GM23338 (cell line): ENCODE results near the gene RAD51B. TPM values are rescaled to one million over a fixed set of nuclear protein-coding genes. Genes with fewer than 3 reads are reported as not detected.

Experiments used
- ATAC-seq: fragments of 200-7000 bp; cut with Tn5 transposase; 3 replicates; pipeline ENCODE4 v1.9.1; 2020
- DNase-seq: peaks from one replicate; pipeline ENCODE4 v3.0.0-alpha.2; 2015; ENCODE audit warnings: low spot score
- H2AFZ ChIP-seq: fragments of 200-600 bp; sonication (generic); 2 replicates; pipeline ENCODE4 v1.8.0; 2016; ENCODE audit warnings: antibody characterized with exemption, mild to moderate bottlenecking, moderate library complexity
- H3F3A ChIP-seq: fragments of 200-600 bp; sonication (generic); replicated peaks from 2 replicates; pipeline ENCODE4 v1.8.0; 2017; ENCODE audit warnings: antibody characterized with exemption, mixed run types, low read depth
- H3K27ac ChIP-seq: fragments of 200-600 bp; sonication (generic); 2 replicates; pipeline ENCODE4 v1.6.1; 2016; ENCODE audit warnings: low read depth
- H3K27me3 ChIP-seq: fragments of 200-600 bp; sonication (generic); 2 replicates; pipeline ENCODE4 v1.8.0; 2016; ENCODE audit warnings: mild to moderate bottlenecking, mixed run types, moderate library complexity; ENCODE audit not compliant: insufficient read depth
- H3K36me3 ChIP-seq: fragments of 200-600 bp; sonication (generic); 2 replicates; pipeline ENCODE4 v1.8.0; 2016; ENCODE audit warnings: mild to moderate bottlenecking; ENCODE audit not compliant: insufficient read depth
- H3K4me1 ChIP-seq: fragments of 200-600 bp; sonication (generic); 2 replicates; pipeline ENCODE4 v1.8.0; 2016; ENCODE audit warnings: mild to moderate bottlenecking, moderate library complexity; ENCODE audit not compliant: insufficient read depth
- H3K4me2 ChIP-seq: fragments of 200-600 bp; sonication (generic); 2 replicates; pipeline ENCODE4 v1.7.1; 2017; ENCODE audit warnings: mixed run types
- H3K4me3 ChIP-seq: fragments of 200-600 bp; sonication (generic); 2 replicates; pipeline ENCODE4 v1.6.1; 2016; ENCODE audit warnings: mixed run types
- H3K79me2 ChIP-seq: fragments of 200-600 bp; sonication (generic); replicated peaks from 2 replicates; pipeline ENCODE4 v1.8.0; 2017; ENCODE audit warnings: mild to moderate bottlenecking; ENCODE audit not compliant: insufficient read depth
- H3K9me2 ChIP-seq: fragments of 200-600 bp; sonication (generic); 2 replicates; pipeline ENCODE4 v1.8.0; 2017; ENCODE audit not compliant: insufficient read depth
- H4K20me1 ChIP-seq: fragments of 200-600 bp; sonication (generic); replicated peaks from 2 replicates; pipeline ENCODE4 v1.8.0; 2017; ENCODE audit warnings: mild to moderate bottlenecking; ENCODE audit not compliant: insufficient read depth
- H3K27ac Mint-ChIP-seq: 2 replicates; pipeline ENCODE4 v1.8.0; 2020; ENCODE audit warnings: inconsistent platforms, mild to moderate bottlenecking, moderate library complexity, mixed read lengths
- H3K27me3 Mint-ChIP-seq: 3 replicates; pipeline ENCODE4 v1.8.0; 2022; ENCODE audit warnings: low read depth, mild to moderate bottlenecking, moderate library complexity, mixed read lengths, inconsistent platforms; ENCODE audit not compliant: insufficient read depth, poor library complexity
- H3K36me3 Mint-ChIP-seq: 3 replicates; pipeline ENCODE4 v1.8.0; 2021; ENCODE audit warnings: low read depth, mild to moderate bottlenecking, inconsistent platforms, moderate library complexity, mixed read lengths
- H3K4me1 Mint-ChIP-seq: 3 replicates; pipeline ENCODE4 v1.8.0; 2020; ENCODE audit warnings: mild to moderate bottlenecking, inconsistent platforms, mixed read lengths
- H3K4me3 Mint-ChIP-seq: 3 replicates; pipeline ENCODE4 v1.8.0; 2021; ENCODE audit warnings: moderate library complexity, mild to moderate bottlenecking, inconsistent platforms, mixed read lengths
- H3K9me3 Mint-ChIP-seq: 3 replicates; pipeline ENCODE4 v1.8.0; 2020; ENCODE audit warnings: moderate library complexity, mild to moderate bottlenecking, inconsistent platforms, mixed read lengths
- CREB1 ChIP-seq: fragments of 250-450 bp; sonication (Bioruptor Pico); IDR thresholded peaks from 2 replicates; pipeline ENCODE4 v1.5.0; 2020; ENCODE audit warnings: low read depth, mild to moderate bottlenecking, moderate library complexity
- EZH2 ChIP-seq: fragments of 200-600 bp; sonication (generic); IDR thresholded peaks from one replicate; pipeline ENCODE4 v1.8.0; 2017; ENCODE audit warnings: antibody characterized with exemption, mild to moderate bottlenecking, low read depth; ENCODE audit not compliant: unreplicated experiment
- EZH2phosphoT487 ChIP-seq: fragments of 200-600 bp; sonication (generic); IDR thresholded peaks from one replicate; pipeline ENCODE4 v1.8.1; 2018; ENCODE audit warnings: antibody characterized with exemption; ENCODE audit not compliant: unreplicated experiment
- NANOG ChIP-seq: IDR thresholded peaks from 2 replicates; pipeline ENCODE4 v1.6.1; 2016; ENCODE audit warnings: antibody characterized with exemption, borderline replicate concordance
- POLR2AphosphoS5 ChIP-seq: IDR thresholded peaks from 2 replicates; pipeline ENCODE4 v1.6.1; 2016; ENCODE audit warnings: antibody characterized with exemption, low read depth
- STAT1 ChIP-seq: IDR thresholded peaks from one replicate; pipeline ENCODE4 v1.6.1; 2016; ENCODE audit warnings: antibody characterized with exemption; ENCODE audit not compliant: unreplicated experiment
- ZNF114 ChIP-seq: fragments of 250-450 bp; sonication (Bioruptor Pico); IDR thresholded peaks from 2 replicates; pipeline ENCODE4 v1.5.0; 2020; ENCODE audit warnings: mild to moderate bottlenecking, moderate library complexity
- polyA plus RNA-seq: library from polyadenylated mRNA; unstranded; fragments of >200 nt; fragmentation: Nextera tagmentation; extraction: Ambion mirVana; gene quantifications from 2 replicates; pipeline ENCODE4 v1.2.1, GENCODE V29; 2016
- total RNA-seq: library from RNA; depleted of rRNA; stranded (reverse); fragments of >200 nt; shearing (Covaris generic); gene quantifications from 2 replicates; pipeline ENCODE4 v1.2.3, GENCODE V29; 2014
- TF ChIP-seq, protein P1 (sequence below): IDR thresholded peaks from one replicate; pipeline ENCODE4 v1.6.1; 2018; ENCODE audit warnings: antibody characterized with exemption; ENCODE audit not compliant: unreplicated experiment
- TF ChIP-seq, protein P2 (sequence below): fragments of 250-450 bp; sonication (Bioruptor Pico); IDR thresholded peaks from 2 replicates; pipeline ENCODE4 v1.5.0; 2020; ENCODE audit warnings: mild to moderate bottlenecking, moderate library complexity

The RAD51B gene
- total and polyA plus RNA-seq, 2 experiments from 2014 or later, result 15.7 to 29.1 TPM

DNA sequence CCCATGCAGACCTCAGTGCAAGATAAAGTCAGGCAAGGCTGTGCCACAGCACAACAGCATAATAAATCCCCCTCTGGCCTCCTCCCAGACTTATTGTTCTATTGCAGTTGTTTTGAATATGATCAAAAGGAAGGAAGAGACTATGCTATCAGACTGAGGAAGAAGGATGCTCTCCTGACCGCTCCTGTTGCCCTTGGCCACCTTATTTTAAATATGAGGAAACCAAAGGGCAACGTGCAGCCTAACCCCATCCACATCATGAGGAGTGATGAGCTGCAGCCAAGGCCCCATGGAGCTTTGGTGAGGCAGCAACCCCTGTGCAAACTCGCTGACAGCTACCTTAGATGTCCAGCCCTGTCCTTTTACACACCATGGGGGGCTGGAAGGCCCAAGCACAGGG is 681.6 kb downstream of the RAD51B start (continued):
- TF ChIP-seq, protein P1, sequence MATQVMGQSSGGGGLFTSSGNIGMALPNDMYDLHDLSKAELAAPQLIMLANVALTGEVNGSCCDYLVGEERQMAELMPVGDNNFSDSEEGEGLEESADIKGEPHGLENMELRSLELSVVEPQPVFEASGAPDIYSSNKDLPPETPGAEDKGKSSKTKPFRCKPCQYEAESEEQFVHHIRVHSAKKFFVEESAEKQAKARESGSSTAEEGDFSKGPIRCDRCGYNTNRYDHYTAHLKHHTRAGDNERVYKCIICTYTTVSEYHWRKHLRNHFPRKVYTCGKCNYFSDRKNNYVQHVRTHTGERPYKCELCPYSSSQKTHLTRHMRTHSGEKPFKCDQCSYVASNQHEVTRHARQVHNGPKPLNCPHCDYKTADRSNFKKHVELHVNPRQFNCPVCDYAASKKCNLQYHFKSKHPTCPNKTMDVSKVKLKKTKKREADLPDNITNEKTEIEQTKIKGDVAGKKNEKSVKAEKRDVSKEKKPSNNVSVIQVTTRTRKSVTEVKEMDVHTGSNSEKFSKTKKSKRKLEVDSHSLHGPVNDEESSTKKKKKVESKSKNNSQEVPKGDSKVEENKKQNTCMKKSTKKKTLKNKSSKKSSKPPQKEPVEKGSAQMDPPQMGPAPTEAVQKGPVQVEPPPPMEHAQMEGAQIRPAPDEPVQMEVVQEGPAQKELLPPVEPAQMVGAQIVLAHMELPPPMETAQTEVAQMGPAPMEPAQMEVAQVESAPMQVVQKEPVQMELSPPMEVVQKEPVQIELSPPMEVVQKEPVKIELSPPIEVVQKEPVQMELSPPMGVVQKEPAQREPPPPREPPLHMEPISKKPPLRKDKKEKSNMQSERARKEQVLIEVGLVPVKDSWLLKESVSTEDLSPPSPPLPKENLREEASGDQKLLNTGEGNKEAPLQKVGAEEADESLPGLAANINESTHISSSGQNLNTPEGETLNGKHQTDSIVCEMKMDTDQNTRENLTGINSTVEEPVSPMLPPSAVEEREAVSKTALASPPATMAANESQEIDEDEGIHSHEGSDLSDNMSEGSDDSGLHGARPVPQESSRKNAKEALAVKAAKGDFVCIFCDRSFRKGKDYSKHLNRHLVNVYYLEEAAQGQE, result no peak
- TF ChIP-seq EZH2 (no peak), ZNF114 (CRISPR knock-in tag) (no peak), STAT1 (no peak)

DNA sequence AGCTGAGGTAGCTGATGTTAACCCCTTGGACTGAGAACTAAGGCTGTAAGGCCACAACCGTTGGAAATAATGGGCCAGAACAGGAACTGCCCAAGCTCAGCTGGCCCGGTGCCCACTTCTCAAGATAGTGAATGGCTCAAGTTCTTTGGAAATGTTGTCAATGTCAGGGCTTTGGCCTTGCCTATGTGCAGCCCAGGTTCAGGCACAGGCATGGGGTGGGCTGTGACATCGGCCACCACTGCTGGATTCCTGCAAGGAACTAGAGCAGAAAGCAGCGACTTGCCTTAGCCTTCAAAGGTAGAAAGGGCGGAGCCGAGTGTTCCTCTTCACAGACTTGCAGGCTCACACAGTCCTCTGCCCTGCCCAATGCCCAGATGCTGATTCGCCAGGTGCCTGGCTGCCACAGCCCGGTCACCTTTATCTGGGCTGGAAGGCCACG is 682.1 kb downstream of the RAD51B start:
- H3K4me3 Mint-ChIP-seq, result no peak overlapping the region

More for the DNA sequence above, 682.1 kb downstream of the RAD51B start:
- Histone ChIP-seq H3K9me2 (peaks cover 12% of the 10 kb centered on the region), H2AFZ (no peak overlapping the region), H3K4me1 (peaks cover 19% of the 10 kb centered on the region), H3K36me3 (no peaks in the 10 kb centered on the region), H3K27me3 (no peaks in the 10 kb centered on the region), H3F3A (no peaks in the 10 kb centered on the region), H3K79me2 (no peaks in the 10 kb centered on the region), H4K20me1 (no peaks in the 10 kb centered on the region), H3K4me2 (no peak overlapping the region), H3K4me3 (no peak overlapping the region), H3K27ac (no peak overlapping the region)
- ATAC-seq (no peak), DNase-seq (no peak)
- H3K27ac Mint-ChIP-seq, result no peak overlapping the region
- TF ChIP-seq EZH2phosphoT487 (no peak), ZNF114 (CRISPR knock-in tag) (no peak), EZH2 (no peak), NANOG (no peak), CREB1 (no peak), POLR2AphosphoS5 (no peak)
- TF ChIP-seq, protein P2, sequence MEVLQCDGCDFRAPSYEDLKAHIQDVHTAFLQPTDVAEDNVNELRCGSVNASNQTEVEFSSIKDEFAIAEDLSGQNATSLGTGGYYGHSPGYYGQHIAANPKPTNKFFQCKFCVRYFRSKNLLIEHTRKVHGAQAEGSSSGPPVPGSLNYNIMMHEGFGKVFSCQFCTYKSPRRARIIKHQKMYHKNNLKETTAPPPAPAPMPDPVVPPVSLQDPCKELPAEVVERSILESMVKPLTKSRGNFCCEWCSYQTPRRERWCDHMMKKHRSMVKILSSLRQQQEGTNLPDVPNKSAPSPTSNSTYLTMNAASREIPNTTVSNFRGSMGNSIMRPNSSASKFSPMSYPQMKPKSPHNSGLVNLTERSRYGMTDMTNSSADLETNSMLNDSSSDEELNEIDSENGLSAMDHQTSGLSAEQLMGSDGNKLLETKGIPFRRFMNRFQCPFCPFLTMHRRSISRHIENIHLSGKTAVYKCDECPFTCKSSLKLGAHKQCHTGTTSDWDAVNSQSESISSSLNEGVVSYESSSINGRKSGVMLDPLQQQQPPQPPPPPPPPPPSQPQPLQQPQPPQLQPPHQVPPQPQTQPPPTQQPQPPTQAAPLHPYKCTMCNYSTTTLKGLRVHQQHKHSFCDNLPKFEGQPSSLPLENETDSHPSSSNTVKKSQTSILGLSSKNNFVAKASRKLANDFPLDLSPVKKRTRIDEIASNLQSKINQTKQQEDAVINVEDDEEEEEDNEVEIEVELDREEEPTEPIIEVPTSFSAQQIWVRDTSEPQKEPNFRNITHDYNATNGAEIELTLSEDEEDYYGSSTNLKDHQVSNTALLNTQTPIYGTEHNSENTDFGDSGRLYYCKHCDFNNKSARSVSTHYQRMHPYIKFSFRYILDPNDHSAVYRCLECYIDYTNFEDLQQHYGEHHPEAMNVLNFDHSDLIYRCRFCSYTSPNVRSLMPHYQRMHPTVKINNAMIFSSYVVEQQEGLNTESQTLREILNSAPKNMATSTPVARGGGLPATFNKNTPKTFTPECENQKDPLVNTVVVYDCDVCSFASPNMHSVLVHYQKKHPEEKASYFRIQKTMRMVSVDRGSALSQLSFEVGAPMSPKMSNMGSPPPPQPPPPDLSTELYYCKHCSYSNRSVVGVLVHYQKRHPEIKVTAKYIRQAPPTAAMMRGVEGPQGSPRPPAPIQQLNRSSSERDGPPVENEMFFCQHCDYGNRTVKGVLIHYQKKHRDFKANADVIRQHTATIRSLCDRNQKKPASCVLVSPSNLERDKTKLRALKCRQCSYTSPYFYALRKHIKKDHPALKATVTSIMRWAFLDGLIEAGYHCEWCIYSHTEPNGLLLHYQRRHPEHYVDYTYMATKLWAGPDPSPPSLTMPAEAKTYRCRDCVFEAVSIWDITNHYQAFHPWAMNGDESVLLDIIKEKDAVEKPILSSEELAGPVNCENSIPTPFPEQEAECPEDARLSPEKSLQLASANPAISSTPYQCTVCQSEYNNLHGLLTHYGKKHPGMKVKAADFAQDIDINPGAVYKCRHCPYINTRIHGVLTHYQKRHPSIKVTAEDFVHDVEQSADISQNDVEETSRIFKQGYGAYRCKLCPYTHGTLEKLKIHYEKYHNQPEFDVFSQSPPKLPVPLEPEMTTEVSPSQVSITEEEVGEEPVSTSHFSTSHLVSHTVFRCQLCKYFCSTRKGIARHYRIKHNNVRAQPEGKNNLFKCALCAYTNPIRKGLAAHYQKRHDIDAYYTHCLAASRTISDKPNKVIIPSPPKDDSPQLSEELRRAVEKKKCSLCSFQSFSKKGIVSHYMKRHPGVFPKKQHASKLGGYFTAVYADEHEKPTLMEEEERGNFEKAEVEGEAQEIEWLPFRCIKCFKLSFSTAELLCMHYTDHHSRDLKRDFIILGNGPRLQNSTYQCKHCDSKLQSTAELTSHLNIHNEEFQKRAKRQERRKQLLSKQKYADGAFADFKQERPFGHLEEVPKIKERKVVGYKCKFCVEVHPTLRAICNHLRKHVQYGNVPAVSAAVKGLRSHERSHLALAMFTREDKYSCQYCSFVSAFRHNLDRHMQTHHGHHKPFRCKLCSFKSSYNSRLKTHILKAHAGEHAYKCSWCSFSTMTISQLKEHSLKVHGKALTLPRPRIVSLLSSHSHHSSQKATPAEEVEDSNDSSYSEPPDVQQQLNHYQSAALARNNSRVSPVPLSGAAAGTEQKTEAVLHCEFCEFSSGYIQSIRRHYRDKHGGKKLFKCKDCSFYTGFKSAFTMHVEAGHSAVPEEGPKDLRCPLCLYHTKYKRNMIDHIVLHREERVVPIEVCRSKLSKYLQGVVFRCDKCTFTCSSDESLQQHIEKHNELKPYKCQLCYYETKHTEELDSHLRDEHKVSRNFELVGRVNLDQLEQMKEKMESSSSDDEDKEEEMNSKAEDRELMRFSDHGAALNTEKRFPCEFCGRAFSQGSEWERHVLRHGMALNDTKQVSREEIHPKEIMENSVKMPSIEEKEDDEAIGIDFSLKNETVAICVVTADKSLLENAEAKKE (CRISPR knock-in tag), result no peak
- TF ChIP-seq, protein P1, result no peak
- H3K36me3 Mint-ChIP-seq, result no peaks in the 10 kb centered on the region
- no peaks in the 10 kb centered on the region for H3K9me3 Mint-ChIP-seq
- peaks cover 10% of the 10 kb centered on the region for H3K27me3 Mint-ChIP-seq
- H3K4me1 Mint-ChIP-seq, result peaks cover 25% of the 10 kb centered on the region
